H9 (cell line): Measurements from ENCODE around the gene AGBL4. TPM values are rescaled to one million over a fixed set of nuclear protein-coding genes. Genes with fewer than 3 reads are reported as not detected.

Experiments
- DNase-seq: peaks from one replicate; pipeline ENCODE4 v3.0.0-alpha.2; 2017
- H2AFZ ChIP-seq: one replicate; pipeline ENCODE4 v1.6.1; 2013; ENCODE audit warnings: mild to moderate bottlenecking, low read length, control low read depth, moderate library complexity
- H2AK5ac ChIP-seq: 2 replicates; pipeline ENCODE4 v1.6.1; 2013; ENCODE audit warnings: low read length, control low read depth, mixed read lengths; ENCODE audit not compliant: insufficient read length
- H2BK120ac ChIP-seq: one replicate; pipeline ENCODE4 v1.6.1; 2013; ENCODE audit warnings: low read depth, mild to moderate bottlenecking, low read length, control low read depth, inconsistent platforms; ENCODE audit not compliant: poor library complexity, severe bottlenecking
- H2BK12ac ChIP-seq: 2 replicates; pipeline ENCODE4 v1.6.1; 2013; ENCODE audit warnings: low read length, control low read depth, mixed read lengths, low read depth; ENCODE audit not compliant: insufficient read length
- H2BK15ac ChIP-seq: 2 replicates; pipeline ENCODE4 v1.6.1; 2013; ENCODE audit warnings: low read depth, low read length, control low read depth
- H2BK20ac ChIP-seq: one replicate; pipeline ENCODE4 v1.6.1; 2013; ENCODE audit warnings: low read depth, mild to moderate bottlenecking, low read length, control low read depth, inconsistent platforms; ENCODE audit not compliant: poor library complexity, severe bottlenecking
- H2BK5ac ChIP-seq: 2 replicates; pipeline ENCODE4 v1.6.1; 2013; ENCODE audit warnings: low read length, control low read depth, mixed read lengths; ENCODE audit not compliant: insufficient read length
- H3K14ac ChIP-seq: 2 replicates; pipeline ENCODE4 v1.6.1; 2013; ENCODE audit warnings: low read length, control low read depth; ENCODE audit not compliant: insufficient read depth
- H3K18ac ChIP-seq: 2 replicates; pipeline ENCODE4 v1.6.1; 2013; ENCODE audit warnings: low read depth, mild to moderate bottlenecking, mixed read lengths, low read length, control low read depth; ENCODE audit not compliant: insufficient read length
- H3K23ac ChIP-seq: 2 replicates; pipeline ENCODE4 v1.6.1; 2013; ENCODE audit warnings: low read length, control low read depth, mixed read lengths, low read depth; ENCODE audit not compliant: insufficient read length
- H3K23me2 ChIP-seq: 2 replicates; pipeline ENCODE4 v1.6.1; 2013; ENCODE audit warnings: low read depth, mild to moderate bottlenecking, mixed read lengths, low read length, control low read depth; ENCODE audit not compliant: insufficient read length, poor library complexity, severe bottlenecking
- H3K27ac ChIP-seq: 2 replicates; pipeline ENCODE4 v1.5.1; 2013; ENCODE audit warnings: low read length, control low read depth, mixed read lengths, low read depth; ENCODE audit not compliant: insufficient read length
- H3K27me3 ChIP-seq: 2 replicates; pipeline ENCODE4 v1.6.1; 2013; ENCODE audit warnings: low read length, control low read depth, inconsistent platforms; ENCODE audit not compliant: insufficient read depth
- H3K4ac ChIP-seq: 2 replicates; pipeline ENCODE4 v1.6.1; 2013; ENCODE audit warnings: low read depth, mild to moderate bottlenecking, control low read depth, inconsistent platforms, low read length, moderate library complexity
- H3K4me1 ChIP-seq: 2 replicates; pipeline ENCODE4 v1.6.1; 2013; ENCODE audit warnings: low read length, control low read depth, inconsistent platforms; ENCODE audit not compliant: insufficient read depth
- H3K4me2 ChIP-seq: 2 replicates; pipeline ENCODE4 v1.6.1; 2013; ENCODE audit warnings: low read length, control low read depth, mixed read lengths; ENCODE audit not compliant: insufficient read length, insufficient read depth
- H3K56ac ChIP-seq: 2 replicates; pipeline ENCODE4 v1.6.1; 2013; ENCODE audit warnings: low read depth, mild to moderate bottlenecking, mixed read lengths, low read length, control low read depth; ENCODE audit not compliant: insufficient read length
- H3K79me1 ChIP-seq: 2 replicates; pipeline ENCODE4 v1.6.1; 2013; ENCODE audit warnings: low read depth, mild to moderate bottlenecking, moderate library complexity, low read length, control low read depth, inconsistent platforms; ENCODE audit not compliant: insufficient read depth, poor library complexity, severe bottlenecking
- H3K79me2 ChIP-seq: 2 replicates; pipeline ENCODE4 v1.6.1; 2013; ENCODE audit warnings: low read length, control low read depth, inconsistent platforms; ENCODE audit not compliant: insufficient read depth
- H3K9ac ChIP-seq: 2 replicates; pipeline ENCODE4 v1.6.1; 2013; ENCODE audit warnings: low read length, control low read depth, mixed read lengths; ENCODE audit not compliant: insufficient read length; ENCODE audit errors: extremely low read depth
- H3K9me3 ChIP-seq: one replicate; pipeline ENCODE4 v1.6.1; 2013; ENCODE audit warnings: low read depth, low read length, inconsistent platforms; ENCODE audit not compliant: control insufficient read depth
- H3T11ph ChIP-seq: one replicate; pipeline ENCODE4 v1.6.1; 2013; ENCODE audit warnings: mild to moderate bottlenecking, low read length, control low read depth, inconsistent platforms
- H4K20me1 ChIP-seq: one replicate; pipeline ENCODE4 v1.6.1; 2013; ENCODE audit not compliant: control insufficient read depth, insufficient read length, insufficient read depth
- H4K5ac ChIP-seq: 2 replicates; pipeline ENCODE4 v1.6.1; 2013; ENCODE audit warnings: low read depth, mild to moderate bottlenecking, mixed read lengths, low read length, control low read depth; ENCODE audit not compliant: insufficient read length
- H4K8ac ChIP-seq: replicated peaks from 2 replicates; pipeline ENCODE4 v1.6.1; 2013; ENCODE audit warnings: low read length, control low read depth, mixed read lengths, low read depth; ENCODE audit not compliant: insufficient read length
- H4K91ac ChIP-seq: 2 replicates; pipeline ENCODE4 v1.6.1; 2013; ENCODE audit warnings: low read depth, mild to moderate bottlenecking, moderate library complexity, mixed read lengths, low read length, control low read depth; ENCODE audit not compliant: insufficient read length
- H3K27ac Mint-ChIP-seq, 3 experiments: 2 replicates in 2 of 3; 3 replicates in 1 of 3; pipeline ENCODE4 v1.8.0; 2020 to 2021; ENCODE audit warnings: mixed read lengths in 3 of 3, mild to moderate bottlenecking in 1 of 3, moderate library complexity in 1 of 3
- H3K27me3 Mint-ChIP-seq: 2 replicates; pipeline ENCODE4 v1.8.0; 2021; ENCODE audit warnings: low read depth, mild to moderate bottlenecking, moderate library complexity, mixed read lengths
- H3K36me3 Mint-ChIP-seq, 3 experiments: 2 replicates in 2 of 3; 3 replicates in 1 of 3; pipeline ENCODE4 v1.8.0; 2020 to 2021; ENCODE audit warnings: low read depth in 3 of 3, mixed read lengths in 3 of 3; ENCODE audit not compliant: insufficient read depth in 1 of 3
- H3K4me1 Mint-ChIP-seq, 2 experiments: 2 replicates each; pipeline ENCODE4 v1.8.0; 2020; ENCODE audit warnings: mixed read lengths in 2 of 2
- H3K4me3 Mint-ChIP-seq, 2 experiments: 2 replicates in 1 of 2; 3 replicates in 1 of 2; pipeline ENCODE4 v1.8.0; 2020 to 2021; ENCODE audit warnings: mild to moderate bottlenecking in 2 of 2, mixed read lengths in 2 of 2, moderate library complexity in 1 of 2
- H3K9me3 Mint-ChIP-seq, 2 experiments: 2 replicates in 1 of 2; 3 replicates in 1 of 2; pipeline ENCODE4 v1.8.0; 2020; ENCODE audit warnings: mild to moderate bottlenecking in 2 of 2, mixed read lengths in 2 of 2, moderate library complexity in 1 of 2
- WGBS: extraction: QIAGEN DNeasy Blood & Tissue Kit; methylation state at CpG from one replicate; pipeline ENCODE4 v1.1.7; 2013; ENCODE audit warnings: missing lambda C conversion rate, low lambda C conversion rate, mixed read lengths; ENCODE audit not compliant: insufficient read length; ENCODE audit errors: extremely low coverage; 5-methylcytosine and 5-hydroxymethylcytosine counted together
- total RNA-seq: library from RNA; stranded (reverse); gene quantifications from 2 replicates; pipeline ENCODE4 v1.2.1, GENCODE V29; 2021
- TF ChIP-seq, protein P1 (sequence below): fragments of 200-600 bp; sonication (generic); conservative IDR thresholded peaks from 3 replicates; pipeline ENCODE4 v1.8.0; 2021; ENCODE audit warnings: antibody characterized with exemption, mild to moderate bottlenecking

The AGBL4 gene
- total RNA-seq, 1 experiment from 2014 or later = not detected

DNA sequence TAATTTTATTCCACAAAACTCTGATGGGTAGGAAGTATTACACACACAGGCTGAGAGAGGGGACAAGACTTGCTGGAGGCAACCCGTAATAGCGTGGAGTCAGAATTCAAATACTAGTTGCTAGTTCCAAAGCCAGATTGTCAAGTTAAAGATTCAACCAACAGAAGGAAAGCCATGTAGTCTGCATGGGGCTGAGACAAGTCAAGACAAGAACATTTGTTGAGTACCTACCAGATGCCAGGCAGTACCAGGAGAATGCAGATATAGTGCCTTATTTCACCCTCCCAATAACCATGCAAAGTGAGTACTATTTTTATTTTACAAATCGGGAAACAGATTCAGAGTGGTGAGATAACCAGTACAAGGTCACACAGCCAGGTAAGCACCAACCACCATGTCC, 1441.3 kb downstream of the AGBL4 start:
- no peak overlapping the region for H3K14ac ChIP-seq
- no peak overlapping the region for H2BK15ac ChIP-seq
- no peak overlapping the region for H3K18ac ChIP-seq
- H2BK12ac ChIP-seq = no peak overlapping the region
- H4K91ac ChIP-seq = no peak overlapping the region
- no peak overlapping the region for H2BK5ac ChIP-seq
- no peaks in the 10 kb centered on the region for H3K23me2 ChIP-seq
- no peaks in the 10 kb centered on the region; the same call in none of the 2 replicates for H3K27me3 Mint-ChIP-seq
- no peak overlapping the region for H3K9ac ChIP-seq
- no peak overlapping the region for H3K27ac Mint-ChIP-seq
- no peak for DNase-seq
- H3K79me2 ChIP-seq = no peaks in the 10 kb centered on the region
- H3K9me3 Mint-ChIP-seq = no peaks in the 10 kb centered on the region
- H3K23ac ChIP-seq = no peak overlapping the region
- no peak overlapping the region for H3K4me3 Mint-ChIP-seq
- no peak overlapping the region for H2AFZ ChIP-seq
- no peaks in the 10 kb centered on the region for H4K20me1 ChIP-seq
- no CpG with 5 or more reads among the region's 3 CpGs for WGBS
- no peak overlapping the region for H3K4ac ChIP-seq
- no peaks in the 10 kb centered on the region for H3K27me3 ChIP-seq
- no peak overlapping the region for H3K4me2 ChIP-seq
- TF ChIP-seq, protein P1, sequence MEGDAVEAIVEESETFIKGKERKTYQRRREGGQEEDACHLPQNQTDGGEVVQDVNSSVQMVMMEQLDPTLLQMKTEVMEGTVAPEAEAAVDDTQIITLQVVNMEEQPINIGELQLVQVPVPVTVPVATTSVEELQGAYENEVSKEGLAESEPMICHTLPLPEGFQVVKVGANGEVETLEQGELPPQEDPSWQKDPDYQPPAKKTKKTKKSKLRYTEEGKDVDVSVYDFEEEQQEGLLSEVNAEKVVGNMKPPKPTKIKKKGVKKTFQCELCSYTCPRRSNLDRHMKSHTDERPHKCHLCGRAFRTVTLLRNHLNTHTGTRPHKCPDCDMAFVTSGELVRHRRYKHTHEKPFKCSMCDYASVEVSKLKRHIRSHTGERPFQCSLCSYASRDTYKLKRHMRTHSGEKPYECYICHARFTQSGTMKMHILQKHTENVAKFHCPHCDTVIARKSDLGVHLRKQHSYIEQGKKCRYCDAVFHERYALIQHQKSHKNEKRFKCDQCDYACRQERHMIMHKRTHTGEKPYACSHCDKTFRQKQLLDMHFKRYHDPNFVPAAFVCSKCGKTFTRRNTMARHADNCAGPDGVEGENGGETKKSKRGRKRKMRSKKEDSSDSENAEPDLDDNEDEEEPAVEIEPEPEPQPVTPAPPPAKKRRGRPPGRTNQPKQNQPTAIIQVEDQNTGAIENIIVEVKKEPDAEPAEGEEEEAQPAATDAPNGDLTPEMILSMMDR = no peak
- H3K9me3 ChIP-seq = no peaks in the 10 kb centered on the region
- H4K8ac ChIP-seq = no peak overlapping the region
- no peaks in the 10 kb centered on the region for H3K4me1 Mint-ChIP-seq
- no peaks in the 10 kb centered on the region for H3K79me1 ChIP-seq
- no peak overlapping the region for H3K56ac ChIP-seq
- no peak overlapping the region for H4K5ac ChIP-seq
- no peak overlapping the region for H2BK120ac ChIP-seq
- H3T11ph ChIP-seq = no peak overlapping the region
- H3K4me1 ChIP-seq = no peaks in the 10 kb centered on the region
- H3K27ac ChIP-seq = no peak overlapping the region
- no peaks in the 10 kb centered on the region for H3K36me3 Mint-ChIP-seq
- H2BK20ac ChIP-seq = no peak overlapping the region
- H2AK5ac ChIP-seq = no peak overlapping the region
